Measurements from ENCODE around the gene GPR21.

GPR21 gene

DNA sequence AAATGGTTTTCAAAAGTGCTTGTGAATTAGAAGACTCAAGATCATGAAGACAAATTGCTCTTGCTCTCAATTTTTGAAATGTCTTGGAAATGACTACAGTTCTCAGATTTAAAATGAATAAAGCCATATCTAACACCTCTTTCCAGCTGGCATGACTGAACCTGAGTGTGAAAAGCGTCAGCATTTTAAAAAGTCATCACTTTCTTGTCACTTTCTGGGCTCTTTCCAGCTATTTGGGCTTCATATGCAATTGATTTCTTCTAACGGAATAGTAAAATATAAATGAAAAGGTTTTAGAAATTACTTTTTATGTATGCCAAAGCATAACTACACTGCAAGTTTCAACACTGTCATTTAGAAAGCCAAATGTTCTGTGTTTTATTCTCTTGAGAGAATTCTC lies 2.3 kb downstream of the GPR21 start:
- WGBS: 100% methylated on average over 1 of the region's 2 CpGs
- Histone ChIP-seq H2AFZ (ENCODE audit: low read depth, low read length) (no peak overlapping the region), H3K9ac (ENCODE audit: low read length) (no peak overlapping the region), H3K4me1 (ENCODE audit: control insufficient read depth, insufficient read depth, low read depth, low read length) (no peaks in the 10 kb centered on the region), H4K91ac (ENCODE audit: low read length) (no peak overlapping the region), H3K4ac (ENCODE audit: low read depth in 1 of 2, low read length in 2 of 2) (no peak overlapping the region), H2BK120ac (ENCODE audit: low read depth, low read length) (no peak overlapping the region), H2AK5ac (ENCODE audit: low read length, severe bottlenecking) (no peak overlapping the region), H3K4me2 (ENCODE audit: low read length, poor library complexity, severe bottlenecking) (no peak overlapping the region), H3K27ac (ENCODE audit: low read length, poor library complexity, severe bottlenecking) (no peak overlapping the region), H3K14ac (ENCODE audit: low read length in 2 of 2) (no peak overlapping the region), H3K9me3 (ENCODE audit: control insufficient read depth, low read length) (no peaks in the 10 kb centered on the region), H3K79me1 (replicated peaks; ENCODE audit: low read length, poor library complexity, severe bottlenecking) (peaks cover 17% of the 10 kb centered on the region), H3K27me3 (ENCODE audit: control insufficient read depth in 1 of 2, insufficient read depth in 1 of 2, low read length in 2 of 2) (no peaks in the 10 kb centered on the region), H2BK15ac (ENCODE audit: low read depth, poor library complexity, severe bottlenecking) (no peak overlapping the region), H3K4me3 (ENCODE audit: insufficient read depth in 1 of 2, low read depth in 1 of 2, low read length in 2 of 2) (no peak overlapping the region), H2BK5ac (ENCODE audit: low read depth, low read length, poor library complexity, severe bottlenecking) (no peak overlapping the region), H4K8ac (ENCODE audit: low read length) (no peak overlapping the region), H3K36me3 (ENCODE audit: control insufficient read depth in 1 of 2, insufficient read depth in 2 of 2, low read depth in 1 of 2, low read length in 2 of 2) (peaks cover 14 to 34% of the 10 kb centered on the region in 2 experiments), H3K23ac (ENCODE audit: low read length in 2 of 2) (no peak overlapping the region), H2BK12ac (ENCODE audit: low read length in 2 of 2) (no peak overlapping the region), H3K18ac (ENCODE audit: low read depth in 1 of 2, low read length in 2 of 2) (no peak overlapping the region)
- DNase-seq: no peak

GRCh38 chr9:123036893-123037545 lies 3.6 kb downstream of the GPR21 start:
- no peak overlapping the region for H2BK15ac ChIP-seq (ENCODE audit: low read depth, poor library complexity, severe bottlenecking)
- no peak overlapping the region for H3K4me2 ChIP-seq (ENCODE audit: low read length, poor library complexity, severe bottlenecking)
- DNase-seq: peak; percentile 58
- no peak overlapping the region for H3K27ac ChIP-seq (ENCODE audit: low read length, poor library complexity, severe bottlenecking)
- no peaks in the 10 kb centered on the region for H3K9me3 ChIP-seq (ENCODE audit: control insufficient read depth, low read length)
- no peak overlapping the region for H3K14ac ChIP-seq (ENCODE audit: low read length in 2 of 2)
- H3K4me1 ChIP-seq (ENCODE audit: control insufficient read depth, insufficient read depth, low read depth, low read length): no peaks in the 10 kb centered on the region
- H2BK12ac ChIP-seq (ENCODE audit: low read length in 2 of 2): no peak overlapping the region
- peaks cover 17 to 44% of the 10 kb centered on the region in 2 experiments for H3K36me3 ChIP-seq (ENCODE audit: control insufficient read depth in 1 of 2, insufficient read depth in 2 of 2, low read depth in 1 of 2, low read length in 2 of 2)
- no peak overlapping the region for H2AK5ac ChIP-seq (ENCODE audit: low read length, severe bottlenecking)
- H3K23ac ChIP-seq (ENCODE audit: low read length in 2 of 2): no peak overlapping the region
- H4K91ac ChIP-seq (ENCODE audit: low read length): no peak overlapping the region
- peak overlapping the region; percentile 58 for H3K9ac ChIP-seq (ENCODE audit: low read length)
- H4K8ac ChIP-seq (ENCODE audit: low read length): no peak overlapping the region
- H2BK120ac ChIP-seq (ENCODE audit: low read depth, low read length): no peak overlapping the region
- H3K18ac ChIP-seq (ENCODE audit: low read depth in 1 of 2, low read length in 2 of 2): no peak overlapping the region
- H3K4me3 ChIP-seq (ENCODE audit: insufficient read depth in 1 of 2, low read depth in 1 of 2, low read length in 2 of 2): no peak overlapping the region
- H2BK5ac ChIP-seq (ENCODE audit: low read depth, low read length, poor library complexity, severe bottlenecking): no peak overlapping the region
- H3K27me3 ChIP-seq (ENCODE audit: control insufficient read depth in 1 of 2, insufficient read depth in 1 of 2, low read length in 2 of 2): no peaks in the 10 kb centered on the region
- peaks cover 19% of the 10 kb centered on the region for H3K79me1 ChIP-seq (replicated peaks; ENCODE audit: low read length, poor library complexity, severe bottlenecking)
- no peak overlapping the region for H3K4ac ChIP-seq (ENCODE audit: low read depth in 1 of 2, low read length in 2 of 2)
- WGBS: 23% methylated on average over 3 of the region's 3 CpGs
- no peak overlapping the region for H2AFZ ChIP-seq (ENCODE audit: low read depth, low read length)

DNA sequence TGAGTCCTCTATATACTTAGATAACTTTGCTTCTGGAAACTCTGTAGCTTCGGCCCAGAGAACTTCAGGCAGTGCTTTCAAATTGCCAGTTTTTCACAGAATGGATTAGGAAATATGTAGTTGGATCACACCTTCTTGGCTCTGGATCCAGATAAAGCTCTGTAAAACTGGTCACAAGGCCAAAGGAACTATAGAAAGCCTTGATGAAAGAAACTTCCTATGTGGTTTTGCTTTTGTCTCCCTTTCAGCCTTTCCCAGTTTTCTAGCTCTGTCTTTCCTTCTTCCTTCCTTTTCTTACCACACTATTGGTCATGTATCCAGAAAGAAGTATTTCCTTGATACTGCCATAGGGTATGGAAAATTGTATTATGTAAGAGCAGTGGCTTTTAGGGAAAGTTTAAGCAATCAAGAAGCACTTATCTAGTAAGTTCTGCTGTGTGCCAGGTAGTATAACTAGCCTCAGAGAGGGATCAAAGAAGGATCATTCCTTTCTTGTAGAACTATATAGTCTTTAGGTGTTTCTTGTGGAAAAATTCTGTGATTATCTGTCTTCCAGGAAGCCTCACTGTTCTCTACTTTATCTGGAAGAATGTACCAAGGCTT lies 6.3 kb downstream of the GPR21 start:
- Histone ChIP-seq H3K79me1 (replicated peaks; ENCODE audit: low read length, poor library complexity, severe bottlenecking) (peaks cover 12% of the 10 kb centered on the region), H4K91ac (ENCODE audit: low read length) (no peak overlapping the region), H2BK120ac (ENCODE audit: low read depth, low read length) (no peak overlapping the region), H3K27ac (ENCODE audit: low read length, poor library complexity, severe bottlenecking) (no peak overlapping the region), H2BK15ac (ENCODE audit: low read depth, poor library complexity, severe bottlenecking) (no peak overlapping the region), H3K36me3 (ENCODE audit: control insufficient read depth in 1 of 2, insufficient read depth in 2 of 2, low read depth in 1 of 2, low read length in 2 of 2) (peaks cover 10 to 35% of the 10 kb centered on the region in 2 experiments), H3K14ac (ENCODE audit: low read length in 2 of 2) (no peak overlapping the region), H2BK12ac (ENCODE audit: low read length in 2 of 2) (no peak overlapping the region), H3K27me3 (ENCODE audit: control insufficient read depth in 1 of 2, insufficient read depth in 1 of 2, low read length in 2 of 2) (no peaks in the 10 kb centered on the region), H4K8ac (ENCODE audit: low read length) (no peak overlapping the region), H3K18ac (ENCODE audit: low read depth in 1 of 2, low read length in 2 of 2) (no peak overlapping the region), H3K4me1 (ENCODE audit: control insufficient read depth, insufficient read depth, low read depth, low read length) (no peaks in the 10 kb centered on the region), H3K4me2 (ENCODE audit: low read length, poor library complexity, severe bottlenecking) (no peak overlapping the region), H3K9me3 (ENCODE audit: control insufficient read depth, low read length) (no peaks in the 10 kb centered on the region), H2AFZ (ENCODE audit: low read depth, low read length) (no peak overlapping the region), H3K23ac (ENCODE audit: low read length in 2 of 2) (no peak overlapping the region), H3K4ac (ENCODE audit: low read depth in 1 of 2, low read length in 2 of 2) (no peak overlapping the region), H3K4me3 (ENCODE audit: insufficient read depth in 1 of 2, low read depth in 1 of 2, low read length in 2 of 2) (no peak overlapping the region), H3K9ac (ENCODE audit: low read length) (no peak overlapping the region), H2AK5ac (ENCODE audit: low read length, severe bottlenecking) (no peak overlapping the region), H2BK5ac (ENCODE audit: low read depth, low read length, poor library complexity, severe bottlenecking) (no peak overlapping the region)
- DNase-seq: no peak
- 100% methylated on average over 1 of the region's 1 CpG for WGBS

DNA sequence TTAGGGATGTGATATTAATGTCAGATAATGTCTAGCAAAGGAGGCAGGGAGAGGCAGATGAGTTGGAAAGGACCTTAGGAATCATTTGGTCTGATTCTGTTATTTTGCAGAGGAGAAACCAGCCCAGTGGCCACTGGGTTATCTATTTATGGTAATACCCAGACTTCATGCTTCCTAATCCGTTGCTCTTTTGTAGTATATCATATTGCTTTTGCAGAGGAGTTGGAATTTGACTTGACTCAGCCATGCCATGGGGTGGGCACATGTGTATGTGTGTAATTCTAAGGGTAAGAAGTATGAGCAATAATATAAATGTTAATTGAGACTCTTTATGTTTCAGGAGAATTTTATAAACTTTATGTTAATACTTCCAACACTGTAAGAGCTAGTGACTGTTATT lies 7.3 kb downstream of the GPR21 start:
- Histone ChIP-seq H2AK5ac (ENCODE audit: low read length, severe bottlenecking) (no peak overlapping the region), H3K14ac (ENCODE audit: low read length in 2 of 2) (no peak overlapping the region), H2BK15ac (ENCODE audit: low read depth, poor library complexity, severe bottlenecking) (no peak overlapping the region), H2BK12ac (ENCODE audit: low read length in 2 of 2) (no peak overlapping the region), H3K4me2 (ENCODE audit: low read length, poor library complexity, severe bottlenecking) (no peak overlapping the region), H2BK5ac (ENCODE audit: low read depth, low read length, poor library complexity, severe bottlenecking) (no peak overlapping the region), H3K9ac (ENCODE audit: low read length) (no peak overlapping the region), H4K91ac (ENCODE audit: low read length) (no peak overlapping the region), H3K23ac (ENCODE audit: low read length in 2 of 2) (no peak overlapping the region), H3K79me1 (replicated peaks; ENCODE audit: low read length, poor library complexity, severe bottlenecking) (peaks cover 7% of the 10 kb centered on the region), H2BK120ac (ENCODE audit: low read depth, low read length) (no peak overlapping the region), H3K4me3 (ENCODE audit: insufficient read depth in 1 of 2, low read depth in 1 of 2, low read length in 2 of 2) (no peak overlapping the region), H3K27me3 (ENCODE audit: control insufficient read depth in 1 of 2, insufficient read depth in 1 of 2, low read length in 2 of 2) (no peaks in the 10 kb centered on the region), H3K4ac (ENCODE audit: low read depth in 1 of 2, low read length in 2 of 2) (no peak overlapping the region), H3K18ac (ENCODE audit: low read depth in 1 of 2, low read length in 2 of 2) (no peak overlapping the region), H3K4me1 (ENCODE audit: control insufficient read depth, insufficient read depth, low read depth, low read length) (no peaks in the 10 kb centered on the region), H3K36me3 (ENCODE audit: control insufficient read depth in 1 of 2, insufficient read depth in 2 of 2, low read depth in 1 of 2, low read length in 2 of 2) (peaks cover 3 to 30% of the 10 kb centered on the region in 2 experiments), H3K27ac (ENCODE audit: low read length, poor library complexity, severe bottlenecking) (no peak overlapping the region), H2AFZ (ENCODE audit: low read depth, low read length) (no peak overlapping the region), H3K9me3 (ENCODE audit: control insufficient read depth, low read length) (no peaks in the 10 kb centered on the region), H4K8ac (ENCODE audit: low read length) (no peak overlapping the region)
- WGBS: 100% methylated on average over 1 of the region's 1 CpG
- no peak for DNase-seq

Measured in mesenchymal stem cell (in vitro differentiated cells and primary cell).